Bronchial epithelial cell (primary cell): ENCODE results near the gene ADGRL3. TPM values are rescaled to one million over a fixed set of nuclear protein-coding genes. Genes with fewer than 3 reads are reported as not detected.
"Not testable (repeated sequence)": the region's sequence is repeated elsewhere in the genome, so short reads cannot be mapped to it uniquely, and the experiment has no call there.

ENCODE experiments used
- DNase-seq: peaks from one replicate; pipeline ENCODE4 v3.0.0-alpha.2; 2010; ENCODE audit warnings: low read depth
- FAIRE-seq: peaks from 2 replicates; lab custom pipeline; 2011; peaks lifted over from hg19 to GRCh38; lab: Jason Lieb, UNC
- H3K27me3 ChIP-seq: 2 replicates; pipeline ENCODE4 v1.5.1; 2011; ENCODE audit warnings: low read length; ENCODE audit not compliant: control insufficient read depth, insufficient read depth
- H3K36me3 ChIP-seq: 2 replicates; pipeline ENCODE4 v1.5.1; 2011; ENCODE audit warnings: low read length; ENCODE audit not compliant: control insufficient read depth, insufficient read depth
- H3K4me3 ChIP-seq: 2 replicates; pipeline ENCODE4 v1.5.1; 2011; ENCODE audit warnings: mild to moderate bottlenecking, low read depth, low read length, control low read depth
- total RNA-seq: library from RNA; depleted of rRNA; stranded (reverse); fragments of >200 nt; gene quantifications from 2 replicates; pipeline ENCODE4 v1.2.1, GENCODE V29; 2014
- TF ChIP-seq, protein P1 (sequence below): IDR thresholded peaks from 2 replicates; pipeline ENCODE4 v1.5.1; 2011; ENCODE audit warnings: mild to moderate bottlenecking, moderate library complexity, low read length, control low read depth, inconsistent platforms; ENCODE audit not compliant: insufficient read depth, severe bottlenecking

The ADGRL3 gene
- total RNA-seq, 1 donor from 2014 or later, result under 0.01 TPM

- H3K27me3 ChIP-seq, result no peaks in the 10 kb centered on the region
- no peaks in the 10 kb centered on the region for H3K36me3 ChIP-seq
- FAIRE-seq (no peak), DNase-seq (no peak)
- TF ChIP-seq, protein P1, sequence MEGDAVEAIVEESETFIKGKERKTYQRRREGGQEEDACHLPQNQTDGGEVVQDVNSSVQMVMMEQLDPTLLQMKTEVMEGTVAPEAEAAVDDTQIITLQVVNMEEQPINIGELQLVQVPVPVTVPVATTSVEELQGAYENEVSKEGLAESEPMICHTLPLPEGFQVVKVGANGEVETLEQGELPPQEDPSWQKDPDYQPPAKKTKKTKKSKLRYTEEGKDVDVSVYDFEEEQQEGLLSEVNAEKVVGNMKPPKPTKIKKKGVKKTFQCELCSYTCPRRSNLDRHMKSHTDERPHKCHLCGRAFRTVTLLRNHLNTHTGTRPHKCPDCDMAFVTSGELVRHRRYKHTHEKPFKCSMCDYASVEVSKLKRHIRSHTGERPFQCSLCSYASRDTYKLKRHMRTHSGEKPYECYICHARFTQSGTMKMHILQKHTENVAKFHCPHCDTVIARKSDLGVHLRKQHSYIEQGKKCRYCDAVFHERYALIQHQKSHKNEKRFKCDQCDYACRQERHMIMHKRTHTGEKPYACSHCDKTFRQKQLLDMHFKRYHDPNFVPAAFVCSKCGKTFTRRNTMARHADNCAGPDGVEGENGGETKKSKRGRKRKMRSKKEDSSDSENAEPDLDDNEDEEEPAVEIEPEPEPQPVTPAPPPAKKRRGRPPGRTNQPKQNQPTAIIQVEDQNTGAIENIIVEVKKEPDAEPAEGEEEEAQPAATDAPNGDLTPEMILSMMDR, result no peak
- H3K4me3 ChIP-seq, result no peak overlapping the region
Observed at GRCh38 chr4:61752617-61753016, 552.5 kb downstream of the ADGRL3 start.

DNA sequence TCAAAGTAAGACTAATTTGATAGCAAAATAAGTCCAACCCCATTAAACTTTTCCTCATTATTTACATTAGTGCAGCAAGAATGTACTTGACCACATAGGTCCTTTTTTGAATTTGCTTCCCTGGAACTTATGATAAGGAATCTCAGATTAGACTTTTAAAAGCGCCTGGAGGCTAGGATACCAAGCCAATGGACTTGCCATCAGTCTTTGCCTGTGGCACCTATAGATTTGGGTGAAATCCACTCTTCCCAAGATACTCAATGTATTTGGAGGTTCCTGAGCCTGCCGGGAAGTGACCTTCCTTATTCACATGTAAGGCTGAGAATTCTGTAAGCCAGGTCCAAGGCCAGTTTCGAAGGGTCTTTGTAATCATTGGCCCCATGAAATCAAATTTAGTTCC, 553.6 kb downstream of the ADGRL3 start:
- no peak overlapping the region for H3K4me3 ChIP-seq
- TF ChIP-seq, protein P1, result no peak
- H3K27me3 ChIP-seq, result no peaks in the 10 kb centered on the region
- no peaks in the 10 kb centered on the region for H3K36me3 ChIP-seq
- FAIRE-seq (no peak), DNase-seq (no peak)

- not testable (repeated sequence) for H3K4me3 ChIP-seq, H3K27me3 ChIP-seq, FAIRE-seq, DNase-seq, H3K36me3 ChIP-seq
Observed at GRCh38 chr4:61756937-61757336, 556.8 kb downstream of the ADGRL3 start.

GRCh38 chr4:61757983-61758382, 557.9 kb downstream of the ADGRL3 start:
- DNase-seq, H3K4me3 ChIP-seq, H3K27me3 ChIP-seq, H3K36me3 ChIP-seq, FAIRE-seq: not testable (repeated sequence)

DNA sequence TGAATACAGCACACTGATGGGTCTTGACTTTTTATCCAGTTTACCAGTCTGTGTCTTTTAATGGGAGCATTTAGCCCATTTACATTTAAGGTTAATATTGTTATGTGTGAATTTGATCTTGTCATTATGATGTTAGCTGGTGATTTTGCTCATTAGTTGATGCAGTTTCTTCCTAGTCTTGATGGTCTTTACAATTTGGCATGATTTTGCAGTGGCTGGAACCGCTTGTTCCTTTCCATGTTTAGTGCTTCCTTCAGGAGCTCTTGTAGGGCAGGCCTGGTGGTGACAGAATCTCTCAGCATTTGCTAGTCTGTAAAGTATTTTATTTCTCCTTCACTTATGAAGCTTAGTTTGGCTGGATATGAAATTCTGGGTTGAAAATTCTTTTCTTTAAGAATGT, 558.5 kb downstream of the ADGRL3 start:
- not testable (repeated sequence) for DNase-seq, FAIRE-seq, H3K4me3 ChIP-seq, H3K27me3 ChIP-seq, H3K36me3 ChIP-seq

- not testable (repeated sequence) for H3K36me3 ChIP-seq, DNase-seq, H3K27me3 ChIP-seq, FAIRE-seq, H3K4me3 ChIP-seq
Observed at GRCh38 chr4:61759245-61759644, 559.1 kb downstream of the ADGRL3 start.

DNA sequence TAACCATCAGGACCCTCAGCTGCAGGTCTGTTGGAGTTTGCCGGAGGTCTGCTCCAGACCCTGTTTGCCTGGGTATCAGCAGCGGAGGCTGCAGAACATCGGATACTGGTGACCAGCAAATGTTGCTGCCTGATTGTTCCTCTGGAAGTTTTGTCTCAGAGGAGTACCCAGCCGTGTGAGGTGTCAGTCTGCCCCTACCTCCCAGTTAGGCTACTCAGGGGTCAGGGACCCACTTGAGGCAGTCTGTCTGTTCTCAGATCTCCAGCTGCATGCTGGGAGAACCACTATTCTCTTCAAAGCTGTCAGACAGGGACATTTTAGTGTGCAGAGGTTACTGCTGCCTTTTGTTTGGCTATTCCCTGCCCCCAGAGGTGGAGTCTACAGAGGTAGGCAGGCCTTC, 559.8 kb downstream of the ADGRL3 start:
- H3K27me3 ChIP-seq, DNase-seq, FAIRE-seq, H3K36me3 ChIP-seq, H3K4me3 ChIP-seq: not testable (repeated sequence)

GRCh38 chr4:61760820-61761219, 560.7 kb downstream of the ADGRL3 start:
- Histone ChIP-seq H3K4me3 (no peak overlapping the region), H3K27me3 (no peaks in the 10 kb centered on the region), H3K36me3 (no peaks in the 10 kb centered on the region)
- FAIRE-seq, result no peak
- TF ChIP-seq, protein P1, result no peak
- no peak for DNase-seq
